Kidney (tissue), 14 donors: ENCODE measurements around the gene RPS10. TPM values are rescaled to one million over a fixed set of nuclear protein-coding genes. Genes with fewer than 3 reads are reported as not detected.
A peak's percentile ranks its signal among the peaks of the same experiment; 100 is the strongest.

Experiments
- DNase-seq, 5 donors: peaks; one replicate each; pipeline ENCODE4 v3.0.0-alpha.2; 2013 to 2020
- FAIRE-seq: peaks from 2 replicates; lab custom pipeline; 2012; peaks lifted over from hg19 to GRCh38; lab: Jason Lieb, UNC
- H3K27ac ChIP-seq, 2 donors: one replicate each; pipeline ENCODE4 v1.7.0; 2013; ENCODE audit warnings: low read depth in 2 of 2, low read length in 2 of 2, inconsistent platforms in 1 of 2
- H3K27me3 ChIP-seq: one replicate; pipeline ENCODE4 v1.7.1; 2013; ENCODE audit warnings: low read length, inconsistent platforms; ENCODE audit not compliant: control insufficient read depth, insufficient read depth
- H3K36me3 ChIP-seq, 3 donors: one replicate each; pipeline versions ENCODE4 v1.7.0 to v1.7.1; 2013; ENCODE audit warnings: low read length in 3 of 3, control low read depth in 1 of 3, inconsistent platforms in 1 of 3; ENCODE audit not compliant: insufficient read depth in 3 of 3, control insufficient read depth in 2 of 3
- H3K4me1 ChIP-seq, 3 donors: one replicate each; pipeline versions ENCODE4 v1.7.0 to v1.7.1; 2013; ENCODE audit warnings: low read length in 3 of 3, inconsistent platforms in 1 of 3, low read depth in 1 of 3; ENCODE audit not compliant: control insufficient read depth in 2 of 3, insufficient read depth in 2 of 3
- H3K4me3 ChIP-seq, 3 donors: one replicate each; pipeline versions ENCODE4 v1.7.0 to v1.8.1; 2013; ENCODE audit warnings: low read length in 3 of 3, control low read depth in 1 of 3, inconsistent platforms in 1 of 3
- H3K9ac ChIP-seq, 3 donors: one replicate each; pipeline versions ENCODE4 v1.7.0 to v1.7.1; 2013; ENCODE audit warnings: low read length in 3 of 3, control low read depth in 1 of 3, inconsistent platforms in 1 of 3
- H3K9me3 ChIP-seq, 3 donors: one replicate each; pipeline versions ENCODE4 v1.7.0 to v1.7.1; 2013; ENCODE audit warnings: low read length in 3 of 3, control low read depth in 1 of 3, inconsistent platforms in 1 of 3; ENCODE audit not compliant: control insufficient read depth in 2 of 3, insufficient read depth in 1 of 3
- CTCF ChIP-seq: IDR thresholded peaks from 3 replicates; pipeline ENCODE4 v1.5.1; 2012; ENCODE audit warnings: mild to moderate bottlenecking, moderate library complexity, borderline replicate concordance; ENCODE audit not compliant: insufficient read depth; ENCODE audit errors: extremely low read depth
- intact Hi-C: fragments of 100-400 bp; cut with DNase I; formaldehyde crosslinking; loops from one replicate; pipeline ENCODE4 v1.11.1; 2022
- polyA plus RNA-seq: library from polyadenylated mRNA; stranded (reverse); fragments of 350-450 nt; fragmentation: Illumina TruSeq; extraction: RNeasy Lipid Tissue Mini Kit (QIAGEN cat#74804); gene quantifications from one replicate; pipeline ENCODE4 v1.2.3, GENCODE V29; 2014; ENCODE audit warnings: low read depth, low replicate concordance; ENCODE audit not compliant: insufficient read depth
- total RNA-seq: library from RNA; stranded (reverse); fragmentation: NEBNext Ultra II Directional; extraction: Animal tissue kit (Norgen Biotek cat#: 25700); gene quantifications from one replicate; pipeline ENCODE4 v1.2.1, GENCODE V29; 2021
- donor health status: control.
- donor health status: control.
- donor health status: control.
- donor health status: control.
- donor health status: control.
- donor health status: DM: yes; HTN: yes; CAD: no.
- donor health status: Normal renal cell carcinoma (clear cell type).

Gene RPS10
- total and polyA plus RNA-seq, 2 donors from 2014 or later = 1,138 to 2,105 TPM

GRCh38 chr6:34418367-34418766 lies 7.5 kb downstream of the RPS10 start:
- H3K27ac ChIP-seq = no peak overlapping the region
- H3K27me3 ChIP-seq = no peaks in the 10 kb centered on the region
- no peak overlapping the region for H3K4me3 ChIP-seq
- DNase-seq (no peak), FAIRE-seq (no peak)
- H3K9ac ChIP-seq = no peak overlapping the region
- no peak for TF ChIP-seq CTCF
- intact Hi-C loops = loop anchor here (10.0 kb wide), 1 partner anchor 174 kb away; the partner anchor contains the start of gene SMIM29
- H3K9me3 ChIP-seq = no peaks in the 10 kb centered on the region
- H3K36me3 ChIP-seq = peaks cover 10 to 54% (median 33%) of the 10 kb centered on the region in 3 donors
- H3K4me1 ChIP-seq = peaks cover 0 to 5% (median 5%) of the 10 kb centered on the region in 3 donors

- peaks cover 8 to 39% (median 25%) of the 10 kb centered on the region in 3 donors for H3K36me3 ChIP-seq
- H3K4me1 ChIP-seq = peaks cover 0 to 5% (median 5%) of the 10 kb centered on the region in 3 donors
- intact Hi-C loops = loop anchor here (10.0 kb wide), 1 partner anchor 172 kb away; the partner anchor contains the start of gene SMIM29
- DNase-seq (no peak), FAIRE-seq (no peak)
- TF ChIP-seq CTCF = no peak
- H3K4me3 ChIP-seq = no peak overlapping the region
- H3K9me3 ChIP-seq = no peaks in the 10 kb centered on the region
- H3K27ac ChIP-seq = no peak overlapping the region
- no peaks in the 10 kb centered on the region for H3K27me3 ChIP-seq
- H3K9ac ChIP-seq = no peak overlapping the region
These were observed 8.9 kb downstream of the RPS10 start for GRCh38 chr6:34416877-34417371.

- DNase-seq (peak in 2 of 5 donors; percentile 41 to 70), FAIRE-seq (peak; percentile 94)
- Histone ChIP-seq H3K27ac (peak overlapping the region; percentile 68 to 73), H3K27me3 (no peaks in the 10 kb centered on the region), H3K4me3 (no peak overlapping the region), H3K4me1 (peaks cover 0 to 5% (median 5%) of the 10 kb centered on the region in 3 donors), H3K9me3 (no peaks in the 10 kb centered on the region), H3K9ac (peak overlapping the region in 1 of 3 donors; percentile 54), H3K36me3 (peaks cover 5 to 26% (median 20%) of the 10 kb centered on the region in 3 donors)
- peak; percentile 82 for TF ChIP-seq CTCF
- intact Hi-C loops = loop anchor here (10.0 kb wide), 1 partner anchor 170 kb away; the partner anchor contains the start of gene SMIM29
These were observed 10.6 kb downstream of the RPS10 start for GRCh38 chr6:34414999-34415858.
